OCI-M2 (cell line): ENCODE data around the gene TRIP4.
A peak's percentile ranks its signal among the peaks of the same experiment; 100 is the strongest.

Experiments used
- DNase-seq: peaks from one replicate; lab custom pipeline; 2025; ENCODE audit not compliant: unreplicated experiment; lab: John Stamatoyannopoulos, UW

TRIP4 gene

GRCh38 chr15:64443747-64444621, 56.3 kb downstream of the TRIP4 start:
- no peak for DNase-seq

DNA sequence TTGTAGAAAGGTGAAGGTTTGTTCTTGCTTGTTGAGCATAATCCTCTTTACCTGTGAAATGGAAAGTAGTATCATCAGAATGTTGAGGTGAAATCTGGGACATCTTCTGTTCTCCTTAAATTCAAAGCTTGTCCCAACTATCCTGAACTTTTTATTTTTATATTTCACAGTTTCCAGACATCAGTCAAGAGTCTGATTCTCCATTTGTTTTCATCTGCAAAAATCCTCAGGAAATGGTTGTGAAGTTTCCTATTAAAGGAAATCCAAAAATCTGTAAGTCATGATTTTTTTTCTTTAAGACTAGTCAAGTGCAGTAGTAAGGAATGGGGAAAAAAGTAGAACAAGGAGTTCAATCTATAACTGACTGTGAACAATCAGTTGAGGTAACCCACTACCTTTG, 57.2 kb downstream of the TRIP4 start:
- no peak for DNase-seq

- no peak for DNase-seq
These were observed 60.1 kb downstream of the TRIP4 start for GRCh38 chr15:64447536-64448315.

DNA sequence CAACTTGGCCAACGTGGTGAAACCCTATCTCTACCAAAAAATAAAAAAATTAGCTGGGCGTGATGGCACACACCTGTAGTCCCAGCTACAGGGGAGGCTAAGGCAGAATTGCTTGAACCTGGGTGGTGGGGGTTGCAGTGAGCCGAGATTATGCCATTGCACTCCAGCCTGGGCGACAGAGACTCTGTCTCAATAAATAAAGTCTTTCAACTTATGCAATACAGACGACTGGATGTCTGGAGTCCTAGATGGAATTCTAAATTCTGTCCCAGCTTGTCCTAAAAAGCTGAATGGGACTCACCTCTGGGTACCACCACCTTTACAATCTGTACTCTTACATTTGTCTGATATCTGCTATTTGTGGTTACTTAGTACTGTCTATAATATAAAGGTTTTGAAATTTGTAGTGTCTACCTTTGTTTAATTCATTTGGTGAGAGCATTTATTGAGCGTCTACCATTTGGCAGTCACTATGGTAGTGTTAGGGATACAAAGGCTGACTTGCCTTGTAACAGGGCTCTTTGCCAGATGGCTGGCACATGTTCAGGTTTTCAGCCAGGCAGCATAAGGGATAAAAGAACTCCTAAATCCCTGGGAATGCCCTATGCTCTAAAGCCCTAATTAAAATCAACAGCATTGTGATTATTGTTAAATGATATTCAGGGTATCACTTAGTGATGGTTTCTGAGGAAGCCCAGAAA, 65.5 kb downstream of the TRIP4 start:
- DNase-seq = no peak

DNA sequence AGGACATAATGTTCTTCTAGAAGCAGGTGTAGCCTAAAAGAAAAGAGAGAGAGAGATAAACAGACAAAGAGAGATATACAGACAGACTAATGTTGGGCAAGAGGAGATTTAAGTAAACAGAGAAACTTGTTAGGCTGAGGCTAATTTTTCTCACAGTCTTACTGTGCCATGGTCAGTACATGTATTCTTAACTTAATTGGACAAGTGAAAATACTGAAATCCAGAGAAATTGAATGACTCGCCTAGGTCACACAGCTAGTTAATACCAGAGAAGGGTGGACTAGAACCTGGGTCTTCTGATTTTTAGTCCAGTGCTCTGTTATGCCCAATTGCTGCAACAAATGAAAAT, 66.0 kb downstream of the TRIP4 start:
- DNase-seq = no peak

DNA sequence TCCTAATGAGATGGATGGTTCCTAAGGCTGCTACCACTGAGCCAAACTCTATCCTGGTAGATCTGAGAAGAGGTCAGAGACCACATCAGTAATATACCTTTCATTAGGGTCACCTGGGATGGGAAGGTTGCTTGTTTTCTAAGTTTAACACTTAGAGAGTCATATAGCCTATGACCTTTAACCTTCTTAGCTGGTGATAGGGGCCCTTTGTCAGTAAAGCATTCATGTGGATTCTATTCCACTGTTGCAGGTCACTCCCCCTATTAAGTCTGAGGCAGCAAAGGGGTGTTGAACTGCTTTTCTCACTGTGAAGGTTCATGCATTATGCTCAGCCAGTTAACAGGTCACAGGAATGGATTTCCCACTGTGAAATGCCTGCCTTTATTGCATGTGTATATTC, 66.6 kb downstream of the TRIP4 start:
- no peak for DNase-seq

- DNase-seq = no peak
These were observed 68.3 kb downstream of the TRIP4 start for GRCh38 chr15:64455961-64456371.

DNA sequence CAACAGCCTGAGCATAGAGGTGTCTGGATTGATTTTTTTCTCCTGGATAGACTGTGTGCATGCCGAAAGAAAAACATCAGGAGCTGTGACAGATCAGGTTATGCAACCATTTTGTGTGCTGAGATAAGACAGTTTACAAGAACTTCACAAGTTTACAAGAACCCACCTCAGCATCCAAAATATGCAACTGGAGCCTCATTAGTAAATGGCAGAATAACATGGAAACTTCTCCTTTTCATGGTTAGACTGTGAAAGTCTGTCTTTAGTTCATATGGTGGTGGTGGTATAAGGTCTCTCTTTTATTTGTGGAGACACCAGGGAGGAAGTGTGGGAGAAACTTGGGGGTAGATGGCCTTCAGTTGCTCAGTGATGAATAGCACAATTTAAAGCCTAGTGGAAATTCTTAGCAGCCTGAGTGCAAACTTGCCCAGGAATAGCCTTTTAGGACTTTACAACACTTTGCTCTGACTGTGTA, 69.0 kb downstream of the TRIP4 start:
- no peak for DNase-seq

DNA sequence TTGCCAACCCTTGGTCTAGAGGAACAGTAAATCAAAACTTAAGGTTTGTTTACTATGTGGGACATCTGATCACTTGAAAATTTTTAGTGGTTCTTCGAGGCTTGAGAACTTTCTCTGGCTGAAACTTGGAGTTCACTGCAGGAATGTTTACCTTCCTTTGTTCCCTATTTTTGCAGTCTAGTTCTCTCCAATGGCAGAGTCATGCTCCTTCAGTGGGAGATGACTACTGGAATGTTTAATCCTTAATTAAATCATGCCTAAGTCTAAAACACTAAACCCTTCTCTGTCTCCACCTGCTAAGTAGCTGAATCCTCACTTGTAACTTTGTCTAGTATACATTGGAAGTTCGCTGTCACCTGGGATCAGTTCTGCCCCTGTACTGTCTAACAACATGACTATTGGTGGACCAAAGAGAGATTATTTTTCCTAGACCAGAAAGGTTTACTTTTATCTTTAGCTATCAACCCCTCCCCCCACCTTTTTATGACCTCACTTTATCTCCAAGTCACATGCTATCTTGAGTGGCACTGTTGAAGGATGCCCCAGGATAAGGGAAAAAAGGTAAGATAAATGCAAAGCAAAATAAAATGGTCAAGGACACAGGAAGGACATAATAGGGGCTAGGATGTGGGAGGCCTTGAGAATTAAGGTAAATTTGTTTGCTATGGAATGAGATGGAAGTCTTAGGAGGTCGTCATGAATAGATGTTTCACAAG, 71.6 kb downstream of the TRIP4 start:
- DNase-seq = no peak

DNA sequence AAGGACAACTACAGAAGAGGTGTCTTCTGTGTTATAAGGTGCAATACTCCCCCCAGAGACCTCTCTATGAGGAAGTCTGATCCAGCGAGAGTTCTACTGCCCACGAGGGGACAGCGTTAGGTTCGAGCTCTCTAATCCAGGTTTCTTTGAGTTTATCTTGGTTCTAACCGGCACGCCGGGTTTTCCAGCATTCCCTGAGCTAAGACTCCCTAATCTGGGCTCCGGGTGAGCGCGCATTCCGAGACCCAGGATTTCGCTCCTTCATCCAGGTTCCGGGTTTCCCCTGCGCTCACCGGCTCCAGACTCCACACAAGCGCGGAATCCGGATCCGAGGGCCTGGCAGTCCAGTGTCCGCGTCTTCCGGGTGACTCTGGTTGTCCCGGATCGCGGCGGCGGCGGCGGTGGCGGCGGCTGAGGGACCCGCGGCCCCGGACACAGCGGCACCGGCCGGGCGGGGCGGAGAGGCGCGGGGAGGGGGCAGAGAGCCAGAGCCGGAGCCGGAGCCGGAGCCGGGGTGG, 72.6 kb downstream of the TRIP4 start, which contains the start of gene ZNF609:
ZNF609 (plus strand) TSS at position 373 of the 518 bp plus-strand sequence. CDS start 38,842 bp downstream, outside the sequence.
- peak; percentile 68 for DNase-seq

- DNase-seq = no peak
These were observed 73.4 kb downstream of the TRIP4 start for GRCh38 chr15:64460724-64461720.

DNA sequence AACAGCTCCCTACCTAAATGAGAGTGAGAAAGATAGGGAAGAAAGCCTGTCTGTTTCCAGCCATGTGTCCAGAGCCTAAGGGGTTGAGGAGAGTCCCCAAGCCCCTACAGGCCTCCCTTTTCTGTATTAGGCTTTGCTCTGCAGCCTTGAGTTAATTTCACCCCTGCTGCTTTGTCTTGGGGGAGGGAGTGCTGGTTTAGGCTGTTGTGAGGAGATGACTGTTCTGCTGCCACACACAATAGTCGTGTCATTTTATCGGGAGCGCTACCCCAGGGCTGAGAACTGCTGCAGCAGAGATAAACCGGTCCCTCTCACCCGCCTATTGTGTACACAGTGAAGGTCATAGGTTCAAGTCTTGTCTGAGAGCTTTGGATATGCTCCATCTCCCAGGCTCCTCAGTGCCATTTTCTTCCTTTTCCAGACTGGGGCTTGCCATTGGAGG, 74.1 kb downstream of the TRIP4 start:
- DNase-seq = peak; percentile 8

- DNase-seq = no peak
These were observed 74.9 kb downstream of the TRIP4 start for GRCh38 chr15:64462492-64462891.

DNA sequence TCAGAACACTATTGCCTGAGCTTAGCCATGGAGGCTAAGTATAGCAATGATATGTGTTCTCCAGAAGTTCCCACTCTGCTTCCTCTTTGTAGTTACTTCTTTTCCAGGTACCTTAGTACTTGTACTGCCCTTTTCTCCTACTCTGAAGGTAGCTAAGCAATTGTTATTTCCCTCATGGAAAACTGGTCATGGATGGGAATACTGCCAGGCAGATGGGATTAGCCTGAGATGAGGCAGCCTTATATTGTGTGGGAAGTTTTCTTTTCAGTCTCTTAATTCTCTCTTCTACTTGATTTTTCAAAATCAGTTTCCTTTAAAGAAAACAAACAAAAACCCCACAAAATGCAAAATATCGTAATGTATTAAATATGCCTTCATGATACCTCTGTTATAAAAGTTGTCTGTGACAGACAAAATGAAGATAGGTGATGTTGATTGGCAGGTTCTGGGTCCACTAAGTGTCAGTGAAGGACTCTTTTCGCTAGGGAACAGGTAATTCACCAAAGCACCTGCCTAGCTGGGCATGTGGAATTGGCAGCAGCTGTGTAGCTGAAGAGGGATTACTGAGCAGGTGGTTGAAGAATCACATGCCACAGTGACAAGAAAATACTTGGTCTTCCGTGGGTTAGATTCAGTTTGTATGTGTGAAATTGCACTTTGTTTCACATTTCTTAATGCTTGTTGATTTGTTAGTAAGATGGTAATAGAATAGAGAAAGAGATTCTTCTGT, 76.8 kb downstream of the TRIP4 start:
- no peak for DNase-seq

DNA sequence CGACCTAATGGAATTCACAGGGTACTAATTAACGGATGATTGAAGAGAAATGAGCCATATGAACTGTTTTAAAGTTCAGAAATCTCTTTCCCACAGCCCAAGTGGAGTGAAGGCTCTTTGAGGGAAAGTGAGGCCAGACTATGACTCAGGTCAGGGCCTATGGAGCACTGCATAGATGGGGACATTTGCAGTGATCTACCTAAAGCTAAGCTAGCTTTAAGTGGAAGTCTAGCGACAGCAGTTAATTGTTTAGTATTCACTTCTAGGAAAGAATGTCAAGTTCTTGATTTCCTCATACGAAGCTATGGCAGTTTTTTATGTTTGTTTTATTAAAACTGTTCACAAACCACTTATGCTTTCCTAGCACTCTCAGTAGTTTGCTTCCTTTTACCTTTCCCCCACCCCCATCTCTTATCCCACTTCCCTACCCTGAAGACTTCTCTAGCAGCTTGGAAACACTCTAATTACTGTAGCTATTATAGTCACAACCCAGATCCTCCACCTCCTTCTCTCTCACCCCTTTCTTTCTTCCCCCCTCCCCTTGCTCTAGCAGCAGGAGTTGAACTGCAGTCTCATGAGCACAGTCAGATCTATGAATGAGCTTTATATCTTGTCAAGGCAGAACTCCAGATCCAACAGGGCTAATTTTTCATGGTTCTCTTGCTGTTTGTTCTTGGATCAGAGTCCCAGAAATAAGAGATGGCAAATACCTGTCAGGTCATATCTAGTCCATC, 78.9 kb downstream of the TRIP4 start:
- no peak for DNase-seq

DNA sequence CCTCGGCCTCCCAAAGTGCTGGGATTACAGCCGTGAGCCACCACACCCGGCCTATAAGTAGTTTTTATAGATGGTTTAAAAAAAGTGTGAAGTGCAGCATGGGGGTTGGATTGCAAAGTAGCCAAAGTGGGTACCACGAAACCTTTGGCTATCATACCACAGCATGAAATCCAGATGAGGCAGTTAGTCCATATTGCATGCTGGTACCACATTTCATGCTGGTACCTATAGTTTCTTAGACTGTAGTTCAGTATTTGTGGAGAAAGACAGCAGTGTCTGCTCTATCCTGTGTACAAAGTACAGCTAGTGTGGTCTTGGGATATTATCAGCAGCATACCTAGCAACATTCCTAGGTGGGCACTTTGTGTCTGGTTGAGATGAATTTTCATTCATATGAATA, 84.5 kb downstream of the TRIP4 start:
- no peak for DNase-seq

GRCh38 chr15:64474846-64475245, 87.2 kb downstream of the TRIP4 start:
- no peak for DNase-seq

- no peak for DNase-seq
These were observed 88.9 kb downstream of the TRIP4 start for GRCh38 chr15:64476550-64476949.
